Measurements from ENCODE around the gene ENTREP1. TPM values are rescaled to one million over a fixed set of nuclear protein-coding genes. Genes with fewer than 3 reads are reported as not detected.

ENTREP1 gene
- total and polyA plus RNA-seq, 2 of the 4 experiments (the other 2 are of a cell fraction) = not detected

GRCh38 chr9:69411931-69412740, 87.1 kb downstream of the ENTREP1 start (continued):
- no peak for TF ChIP-seq NFE2L2 (IDR thresholded peaks at IDR 0.05; ENCODE audit: low read depth, low read length)

GRCh38 chr9:69412741-69413150, 87.7 kb downstream of the ENTREP1 start:
- Histone ChIP-seq H3K9ac (ENCODE audit: low read depth, low read length) (no peak overlapping the region; the same call in 1 of the 2 replicates), H3K56ac (ENCODE audit: extremely low read depth, insufficient read depth, low read length) (no peak overlapping the region), H3K4ac (ENCODE audit: low read depth, low read length) (no peak overlapping the region), H2AK5ac (ENCODE audit: low read depth, low read length) (no peak overlapping the region), H3K4me2 (ENCODE audit: low read depth, low read length) (peak overlapping the region; percentile 51), H2BK15ac (ENCODE audit: low read depth, low read length) (no peak overlapping the region), H4K20me1 (ENCODE audit: insufficient read depth, low read length) (no peaks in the 10 kb centered on the region), H3K27ac (ENCODE audit: insufficient read depth, low read length) (no peak overlapping the region), H4K91ac (ENCODE audit: insufficient read depth, low read depth, low read length) (no peak overlapping the region), H3K36me3 (ENCODE audit: control insufficient read depth, insufficient read depth, low read length) (no peaks in the 10 kb centered on the region), H3K27me3 (ENCODE audit: control insufficient read depth, insufficient read depth, low read length) (peaks cover 4% of the 10 kb centered on the region; the same call in 1 of the 2 replicates), H2BK20ac (ENCODE audit: low read depth, low read length) (no peak overlapping the region), H2AFZ (replicated peaks; ENCODE audit: low read length, poor library complexity) (peak overlapping the region; percentile 86), H4K8ac (ENCODE audit: low read depth in 2 of 2, low read length in 2 of 2) (no peak overlapping the region), H2AK9ac (replicated peaks; ENCODE audit: low read depth, low read length, poor library complexity) (no peak overlapping the region), H3K9me3 (ENCODE audit: control insufficient read depth, insufficient read depth, low read length) (no peaks in the 10 kb centered on the region), H3K14ac (replicated peaks; ENCODE audit: low read depth, low read length) (no peak overlapping the region), H3K4me1 (ENCODE audit: control insufficient read depth, insufficient read depth, low read length) (no peaks in the 10 kb centered on the region), H3K18ac (ENCODE audit: low read depth, low read length) (no peak overlapping the region), H2BK5ac (ENCODE audit: low read depth, low read length, poor library complexity, severe bottlenecking) (no peak overlapping the region), H3K23ac (ENCODE audit: low read depth, low read length) (no peak overlapping the region), H4K5ac (ENCODE audit: low read depth, low read length) (no peak overlapping the region), H3K4me3 (ENCODE audit: insufficient read depth, low read depth, low read length) (no peak overlapping the region), H3K9me1 (ENCODE audit: insufficient read depth, low read length) (no peaks in the 10 kb centered on the region), H3K79me1 (ENCODE audit: low read depth in 1 of 2, low read length in 2 of 2) (no peaks in the 10 kb centered on the region), H2BK120ac (ENCODE audit: low read depth, low read length) (no peak overlapping the region)
- dilution Hi-C loops (cut with HindIII; ENCODE audit: low sequenced_read_pairs, unreplicated experiment) = no loop called here
- ATAC-seq (ENCODE audit: low read depth) (peak; percentile 100), DNase-seq (peak; percentile 52)
- WGBS, 2 experiments (ENCODE audit: extremely low coverage in 2 of 2, insufficient read length in 1 of 2) = 8% methylated on average over 13 of the region's 20 CpGs; no CpG with 5 or more reads in 1 of the 2 experiments
- BruUV-seq (replicated peaks) = no TSS peak
- POLR2A ChIA-PET (ENCODE audit: unreplicated experiment) = no interaction called here
- intact Hi-C loops (cut with micrococcal nuclease) = no loop called here
- TF ChIP-seq, protein P1, sequence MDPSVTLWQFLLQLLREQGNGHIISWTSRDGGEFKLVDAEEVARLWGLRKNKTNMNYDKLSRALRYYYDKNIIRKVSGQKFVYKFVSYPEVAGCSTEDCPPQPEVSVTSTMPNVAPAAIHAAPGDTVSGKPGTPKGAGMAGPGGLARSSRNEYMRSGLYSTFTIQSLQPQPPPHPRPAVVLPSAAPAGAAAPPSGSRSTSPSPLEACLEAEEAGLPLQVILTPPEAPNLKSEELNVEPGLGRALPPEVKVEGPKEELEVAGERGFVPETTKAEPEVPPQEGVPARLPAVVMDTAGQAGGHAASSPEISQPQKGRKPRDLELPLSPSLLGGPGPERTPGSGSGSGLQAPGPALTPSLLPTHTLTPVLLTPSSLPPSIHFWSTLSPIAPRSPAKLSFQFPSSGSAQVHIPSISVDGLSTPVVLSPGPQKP (IDR thresholded peaks at IDR 0.05; ENCODE audit: borderline replicate concordance, low read depth, low read length) = no peak
- TF ChIP-seq CTCF (conservative IDR thresholded peaks at IDR 0.05; ENCODE audit: low read depth, low read length) (peak; percentile 71), FOS (IDR thresholded peaks at IDR 0.05; ENCODE audit: low read depth, low read length) (no peak), RAD21 (IDR thresholded peaks at IDR 0.05; ENCODE audit: low read length) (peak; percentile 71), MXI1 (IDR thresholded peaks at IDR 0.05; ENCODE audit: borderline replicate concordance, low read depth, low read length) (no peak), CHD1 (IDR thresholded peaks at IDR 0.05; ENCODE audit: low read depth, low read length) (no peak), RCOR1 (IDR thresholded peaks at IDR 0.05; ENCODE audit: insufficient replicate concordance, low read length) (no peak), POLR2A (IDR thresholded peaks at IDR 0.05; ENCODE audit: low read depth, low read length) (no peak), RFX5 (IDR thresholded peaks at IDR 0.05; ENCODE audit: low read depth, low read length) (no peak), SMC3 (IDR thresholded peaks at IDR 0.05; ENCODE audit: low read depth, low read length) (peak; percentile 69)
- TF ChIP-seq, protein P2, sequence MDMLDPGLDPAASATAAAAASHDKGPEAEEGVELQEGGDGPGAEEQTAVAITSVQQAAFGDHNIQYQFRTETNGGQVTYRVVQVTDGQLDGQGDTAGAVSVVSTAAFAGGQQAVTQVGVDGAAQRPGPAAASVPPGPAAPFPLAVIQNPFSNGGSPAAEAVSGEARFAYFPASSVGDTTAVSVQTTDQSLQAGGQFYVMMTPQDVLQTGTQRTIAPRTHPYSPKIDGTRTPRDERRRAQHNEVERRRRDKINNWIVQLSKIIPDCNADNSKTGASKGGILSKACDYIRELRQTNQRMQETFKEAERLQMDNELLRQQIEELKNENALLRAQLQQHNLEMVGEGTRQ (IDR thresholded peaks at IDR 0.05; ENCODE audit: low read depth, low read length) = no peak
- in situ Hi-C loops (cut with MboI; ENCODE audit: low sequenced_read_pairs) = loop anchor here (25.0 kb wide), 1 partner anchor 700 kb away; no protein-coding TSS in a partner anchor
- CTCF ChIA-PET = no interaction called here

Data from IMR-90 (cell line).